CD4-positive, alpha-beta T cell (primary cell): ENCODE data around the gene ZDHHC1. TPM values are rescaled to one million over a fixed set of nuclear protein-coding genes. Genes with fewer than 3 reads are reported as not detected.
A peak's percentile ranks its signal among the peaks of the same experiment; 100 is the strongest.
"Not testable (repeated sequence)": the region's sequence is repeated elsewhere in the genome, so short reads cannot be mapped to it uniquely, and the experiment has no call there.

Source experiments
- ATAC-seq: fragments of 200-7000 bp; cut with Tn5 transposase; one replicate; pipeline ENCODE4 v1.10.0; 2022; ENCODE audit warnings: mild to moderate bottlenecking; ENCODE audit not compliant: poor library complexity
- CTCF ChIA-PET: fragments of 350-600 bp; sonication (Branson Sonifier 250); formaldehyde crosslinking; loops from one replicate; lab custom pipeline; 2021; ENCODE audit warnings: antibody characterized with exemption, inconsistent platforms; lab: Charles Lee
- POLR2A ChIA-PET: fragments of 350-600 bp; sonication (Branson Sonifier 250); formaldehyde crosslinking; loops from one replicate; lab custom pipeline; 2021; ENCODE audit warnings: antibody characterized with exemption, inconsistent platforms; lab: Charles Lee
- DNase-seq, 14 experiments: peaks; one replicate each; pipeline ENCODE4 v3.0.0-alpha.2; 2013 to 2020; ENCODE audit warnings: mixed read lengths in 2 of 14
- H3K27ac ChIP-seq, 2 donors: one replicate each; pipeline versions ENCODE4 v1.5.1 to v1.7.0; 2013; ENCODE audit warnings: low read length in 2 of 2, low read depth in 1 of 2, mild to moderate bottlenecking in 1 of 2
- H3K27me3 ChIP-seq, 2 experiments: 1 replicate in 1 of 2; 2 replicates in 1 of 2; pipeline versions ENCODE4 v1.6.1 to v1.7.0; 2013; ENCODE audit warnings: low read length in 2 of 2, control low read depth in 1 of 2, mild to moderate bottlenecking in 1 of 2, moderate library complexity in 1 of 2; ENCODE audit not compliant: insufficient read depth in 2 of 2, control insufficient read depth in 1 of 2
- H3K36me3 ChIP-seq: one replicate; pipeline ENCODE4 v1.6.1; 2013; ENCODE audit warnings: low read length, control low read depth; ENCODE audit not compliant: insufficient read depth
- H3K4me1 ChIP-seq: one replicate; pipeline ENCODE4 v1.6.1; 2013; ENCODE audit warnings: low read length, control low read depth; ENCODE audit not compliant: insufficient read depth
- H3K4me3 ChIP-seq: one replicate; pipeline ENCODE4 v1.5.1; 2013; ENCODE audit warnings: mild to moderate bottlenecking, low read length, moderate library complexity
- H3K9me3 ChIP-seq, 2 experiments: 1 replicate in 1 of 2; 2 replicates in 1 of 2; pipeline versions ENCODE4 v1.6.1 to v1.7.0; 2013; ENCODE audit warnings: low read length in 2 of 2, mild to moderate bottlenecking in 2 of 2, control low read depth in 1 of 2, moderate library complexity in 1 of 2; ENCODE audit not compliant: control insufficient read depth in 1 of 2, insufficient read depth in 1 of 2
- H3K27ac Mint-ChIP-seq: one replicate; pipeline ENCODE4 v1.8.0; 2020; ENCODE audit warnings: mixed read lengths
- H3K27me3 Mint-ChIP-seq: one replicate; pipeline ENCODE4 v1.8.0; 2021; ENCODE audit warnings: mixed read lengths
- H3K36me3 Mint-ChIP-seq: one replicate; pipeline ENCODE4 v1.8.0; 2021; ENCODE audit warnings: low read depth, mixed read lengths
- H3K4me1 Mint-ChIP-seq: one replicate; pipeline ENCODE4 v1.8.0; 2021; ENCODE audit warnings: low read depth, mixed read lengths
- H3K4me3 Mint-ChIP-seq: one replicate; pipeline ENCODE4 v1.8.0; 2020; ENCODE audit warnings: mild to moderate bottlenecking, mixed read lengths
- H3K9me3 Mint-ChIP-seq: one replicate; pipeline ENCODE4 v1.8.0; 2020; ENCODE audit warnings: mixed read lengths
- intact Hi-C, 2 experiments: fragments of 100-400 bp; cut with DNase I in 1 of 2; cut with micrococcal nuclease in 1 of 2; formaldehyde crosslinking; loops; one replicate each; pipeline versions ENCODE4 v1.15.1 to v1.9.0; 2023 to 2025; cut with DNase I, micrococcal nuclease
- total RNA-seq, 174 experiments: library from RNA in 2 of 174; stranded (reverse) in 2 of 174; gene quantifications; one replicate each; pipeline ENCODE4 v1.2.3 and lab custom pipeline; 2021 to 2026
- TF ChIP-seq, protein P1 (sequence below): fragments of 200-600 bp; IDR thresholded peaks from one replicate; pipeline ENCODE4 v1.8.0; 2022; ENCODE audit warnings: antibody characterized with exemption, mild to moderate bottlenecking

The ZDHHC1 gene
- total RNA-seq, 2 experiments from 2014 or later = 0.22 TPM; not detected in 1

DNA sequence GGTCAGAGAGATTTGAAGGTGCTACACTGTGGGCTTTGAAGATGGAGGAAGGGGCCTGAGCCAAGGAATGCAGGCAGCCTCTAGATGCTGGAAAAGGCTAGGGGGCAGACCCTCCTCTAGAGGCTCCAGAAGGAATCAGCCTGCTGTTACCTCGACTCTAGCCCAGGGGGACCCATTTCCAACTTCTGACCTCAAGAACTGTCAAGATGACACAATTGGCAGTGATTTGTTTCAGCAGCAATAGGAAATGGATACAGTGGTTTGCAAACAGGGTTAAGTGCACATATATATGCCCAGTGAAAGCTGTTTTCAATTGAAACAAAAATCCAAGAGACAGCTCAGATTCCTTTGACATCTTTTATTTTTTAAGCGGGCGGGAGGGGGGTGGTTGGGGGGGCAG lies 3.7 kb upstream of the ZDHHC1 start:
- H3K4me1 Mint-ChIP-seq = peaks cover 4% of the 10 kb centered on the region
- intact Hi-C loops = loop anchor here (5.0 to 10.0 kb wide), 2 partner anchors 443 to 445 kb away; no protein-coding TSS in a partner anchor
- TF ChIP-seq, protein P1, sequence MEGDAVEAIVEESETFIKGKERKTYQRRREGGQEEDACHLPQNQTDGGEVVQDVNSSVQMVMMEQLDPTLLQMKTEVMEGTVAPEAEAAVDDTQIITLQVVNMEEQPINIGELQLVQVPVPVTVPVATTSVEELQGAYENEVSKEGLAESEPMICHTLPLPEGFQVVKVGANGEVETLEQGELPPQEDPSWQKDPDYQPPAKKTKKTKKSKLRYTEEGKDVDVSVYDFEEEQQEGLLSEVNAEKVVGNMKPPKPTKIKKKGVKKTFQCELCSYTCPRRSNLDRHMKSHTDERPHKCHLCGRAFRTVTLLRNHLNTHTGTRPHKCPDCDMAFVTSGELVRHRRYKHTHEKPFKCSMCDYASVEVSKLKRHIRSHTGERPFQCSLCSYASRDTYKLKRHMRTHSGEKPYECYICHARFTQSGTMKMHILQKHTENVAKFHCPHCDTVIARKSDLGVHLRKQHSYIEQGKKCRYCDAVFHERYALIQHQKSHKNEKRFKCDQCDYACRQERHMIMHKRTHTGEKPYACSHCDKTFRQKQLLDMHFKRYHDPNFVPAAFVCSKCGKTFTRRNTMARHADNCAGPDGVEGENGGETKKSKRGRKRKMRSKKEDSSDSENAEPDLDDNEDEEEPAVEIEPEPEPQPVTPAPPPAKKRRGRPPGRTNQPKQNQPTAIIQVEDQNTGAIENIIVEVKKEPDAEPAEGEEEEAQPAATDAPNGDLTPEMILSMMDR = no peak
- CTCF ChIA-PET = no interaction called here
- no peak overlapping the region for H3K27ac ChIP-seq
- no peak for ATAC-seq
- H3K4me3 ChIP-seq = no peak overlapping the region
- H3K36me3 ChIP-seq = no peaks in the 10 kb centered on the region
- peaks cover 24 to 31% of the 10 kb centered on the region in 2 experiments for H3K27me3 ChIP-seq
- H3K27ac Mint-ChIP-seq = no peak overlapping the region
- H3K9me3 ChIP-seq = no peaks in the 10 kb centered on the region
- no peak overlapping the region for H3K4me3 Mint-ChIP-seq
- H3K4me1 ChIP-seq = peaks cover 12% of the 10 kb centered on the region
- H3K36me3 Mint-ChIP-seq = no peaks in the 10 kb centered on the region
- peaks cover 40% of the 10 kb centered on the region for H3K27me3 Mint-ChIP-seq
- H3K9me3 Mint-ChIP-seq = no peaks in the 10 kb centered on the region
- DNase-seq = no peak
- POLR2A ChIA-PET = no interaction called here

DNA sequence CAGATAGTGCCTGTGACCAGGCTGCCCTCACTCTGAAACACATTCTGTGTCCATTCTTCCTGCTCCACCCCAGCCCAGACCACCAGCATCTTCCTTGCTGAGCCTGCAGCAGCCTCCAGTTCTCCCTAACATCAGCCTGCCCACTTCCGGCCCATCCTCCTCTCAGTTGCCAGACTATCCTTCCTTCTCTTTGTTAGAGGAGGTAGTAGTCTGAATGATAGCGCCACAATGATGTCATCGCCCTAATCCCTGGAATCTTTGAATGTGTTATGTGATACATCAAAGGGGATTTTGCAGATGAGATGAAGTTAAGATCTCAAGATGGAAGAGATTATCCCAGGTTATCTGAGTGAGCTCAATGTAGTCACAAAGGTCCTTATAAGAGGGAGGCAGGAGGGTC lies 3.2 kb upstream of the ZDHHC1 start:
- TF ChIP-seq, protein P1 = no peak
- H3K27me3 Mint-ChIP-seq = peaks cover 43% of the 10 kb centered on the region
- H3K27ac ChIP-seq = no peak overlapping the region
- no peak for ATAC-seq
- H3K9me3 Mint-ChIP-seq = no peaks in the 10 kb centered on the region
- no peak overlapping the region for H3K4me3 ChIP-seq
- H3K36me3 ChIP-seq = no peaks in the 10 kb centered on the region
- H3K4me1 Mint-ChIP-seq = peaks cover 4% of the 10 kb centered on the region
- no peaks in the 10 kb centered on the region for H3K36me3 Mint-ChIP-seq
- no peak overlapping the region for H3K4me3 Mint-ChIP-seq
- DNase-seq = no peak
- no peak overlapping the region for H3K27ac Mint-ChIP-seq
- intact Hi-C loops = loop anchor here (5.0 to 10.0 kb wide), 2 partner anchors 442 to 445 kb away; no protein-coding TSS in a partner anchor
- H3K4me1 ChIP-seq = peaks cover 12% of the 10 kb centered on the region
- ChIA-PET POLR2A (no interaction called here), CTCF (no interaction called here)
- no peaks in the 10 kb centered on the region for H3K9me3 ChIP-seq
- H3K27me3 ChIP-seq = peaks cover 24 to 26% of the 10 kb centered on the region in 2 experiments

DNA sequence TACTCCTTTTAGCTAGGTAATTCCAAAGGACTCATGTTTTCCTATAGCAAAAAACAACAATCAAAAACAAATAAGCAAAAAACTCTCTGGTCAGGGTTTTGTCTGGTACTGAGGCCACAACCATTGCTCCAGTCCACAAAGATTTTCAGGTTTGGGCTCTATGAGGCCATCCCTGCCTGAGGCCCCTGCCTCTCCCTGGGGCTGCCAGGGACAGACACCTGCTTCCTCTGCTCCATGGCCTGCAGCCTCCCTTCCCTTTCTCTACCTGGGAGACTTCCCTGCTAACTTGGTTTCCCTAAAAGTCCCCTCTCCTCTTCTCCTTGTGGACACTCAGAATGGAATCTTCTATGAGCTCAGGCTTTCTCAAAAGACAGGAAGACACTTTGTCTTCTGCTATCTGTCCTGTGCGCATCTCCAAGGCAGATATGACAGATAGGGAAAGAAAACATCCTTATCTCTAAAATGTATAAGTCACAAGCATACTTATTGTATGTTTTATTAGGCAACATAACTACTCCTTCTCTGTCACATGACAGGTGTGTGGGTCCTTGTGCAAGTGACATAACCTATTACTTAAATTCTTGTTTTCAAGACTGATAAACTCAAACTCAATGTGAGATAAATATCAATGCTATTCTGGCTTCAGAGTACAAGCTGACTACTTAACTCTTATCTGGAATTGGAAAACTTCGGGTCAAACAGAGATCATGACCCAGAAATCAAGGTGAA lies 1.2 kb upstream of the ZDHHC1 start:
- Mint-ChIP-seq H3K4me1 (peaks cover 4% of the 10 kb centered on the region), H3K27me3 (peaks cover 43% of the 10 kb centered on the region), H3K27ac (no peak overlapping the region), H3K9me3 (no peaks in the 10 kb centered on the region), H3K4me3 (peak overlapping the region; percentile 36), H3K36me3 (no peaks in the 10 kb centered on the region)
- intact Hi-C loops = loop anchor here (5.0 to 10.0 kb wide), 2 partner anchors 440 to 443 kb away; no protein-coding TSS in a partner anchor
- TF ChIP-seq, protein P1 = no peak
- Histone ChIP-seq H3K4me1 (peaks cover 12% of the 10 kb centered on the region), H3K9me3 (no peaks in the 10 kb centered on the region), H3K36me3 (no peaks in the 10 kb centered on the region), H3K4me3 (no peak overlapping the region), H3K27ac (no peak overlapping the region), H3K27me3 (peaks cover 20 to 27% of the 10 kb centered on the region in 2 experiments)
- POLR2A ChIA-PET = no interaction called here
- ATAC-seq (no peak), DNase-seq (no peak)
- CTCF ChIA-PET = interaction anchor here (1.5 kb wide), 1 partner anchor 18 kb away, joined by 3 read pairs; no protein-coding TSS in a partner anchor

DNA sequence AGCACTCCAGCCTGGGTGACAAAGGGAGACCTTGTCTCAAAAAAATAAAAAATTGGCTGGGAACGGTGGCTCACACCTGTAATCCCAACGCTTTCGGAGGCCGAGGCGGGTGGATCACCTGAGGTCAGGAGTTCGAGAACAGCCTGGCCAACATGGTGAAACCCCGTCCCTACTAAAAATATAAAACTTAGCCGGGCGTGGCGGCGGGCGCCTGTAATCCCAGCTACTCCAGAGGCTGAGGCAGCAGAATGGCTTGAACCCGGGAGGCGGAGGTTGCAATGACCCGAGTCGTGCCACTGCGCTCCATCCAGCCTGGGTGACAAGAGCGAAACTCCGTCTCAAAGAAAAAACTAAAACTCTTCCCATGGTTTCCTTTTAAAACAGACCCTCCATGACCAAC lies 856 bp downstream of the ZDHHC1 start:
- ATAC-seq, H3K36me3 ChIP-seq, H3K4me3 Mint-ChIP-seq, H3K36me3 Mint-ChIP-seq, H3K4me1 Mint-ChIP-seq, H3K27ac ChIP-seq, H3K27ac Mint-ChIP-seq, POLR2A ChIA-PET, H3K9me3 Mint-ChIP-seq, H3K4me3 ChIP-seq, DNase-seq, H3K9me3 ChIP-seq: not testable (repeated sequence)
- peaks cover 48% of the 10 kb centered on the region for H3K27me3 Mint-ChIP-seq
- CTCF ChIA-PET = interaction anchor here (1.6 kb wide), 1 partner anchor 12 kb away, joined by 3 read pairs; no protein-coding TSS in a partner anchor
- Histone ChIP-seq H3K27me3 (peaks cover 20 to 27% of the 10 kb centered on the region in 2 experiments), H3K4me1 (peaks cover 12% of the 10 kb centered on the region)
- intact Hi-C loops = loop anchor here (5.0 to 10.0 kb wide), 2 partner anchors 438 to 441 kb away; no protein-coding TSS in a partner anchor
